GM21447 (cell line): Measurements from ENCODE around the gene DDX3X.
"Not testable (repeated sequence)": the region's sequence is repeated elsewhere in the genome, so short reads cannot be mapped to it uniquely, and the experiment has no call there.

Source experiments
- ATAC-seq: cut with Tn5 transposase; IDR thresholded peaks from one replicate; pipeline ENCODE4 v1.9.1; 2021; ENCODE audit not compliant: unreplicated experiment

DDX3X gene

DNA sequence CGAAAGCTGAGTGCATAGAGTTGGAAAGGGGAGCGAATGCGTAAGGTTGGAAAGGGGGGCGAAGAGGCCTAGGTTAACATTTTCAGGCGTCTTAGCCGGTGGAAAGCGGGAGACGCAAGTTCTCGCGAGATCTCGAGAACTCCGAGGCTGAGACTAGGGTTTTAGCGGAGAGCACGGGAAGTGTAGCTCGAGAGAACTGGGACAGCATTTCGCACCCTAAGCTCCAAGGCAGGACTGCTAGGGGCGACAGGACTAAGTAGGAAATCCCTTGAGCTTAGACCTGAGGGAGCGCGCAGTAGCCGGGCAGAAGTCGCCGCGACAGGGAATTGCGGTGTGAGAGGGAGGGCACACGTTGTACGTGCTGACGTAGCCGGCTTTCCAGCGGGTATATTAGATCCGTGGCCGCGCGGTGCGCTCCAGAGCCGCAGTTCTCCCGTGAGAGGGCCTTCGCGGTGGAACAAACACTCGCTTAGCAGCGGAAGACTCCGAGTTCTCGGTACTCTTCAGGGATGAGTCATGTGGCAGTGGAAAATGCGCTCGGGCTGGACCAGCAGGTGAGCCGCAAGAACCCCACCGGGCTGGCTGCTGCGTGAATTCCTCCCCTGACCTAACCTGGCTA, at the start of gene DDX3X:
Gene DDX3X (plus strand): TSS at position 419 of the 619 bp plus-strand sequence. CDS start 91 bp downstream, at position 510.
- peak; percentile 48 for ATAC-seq

DNA sequence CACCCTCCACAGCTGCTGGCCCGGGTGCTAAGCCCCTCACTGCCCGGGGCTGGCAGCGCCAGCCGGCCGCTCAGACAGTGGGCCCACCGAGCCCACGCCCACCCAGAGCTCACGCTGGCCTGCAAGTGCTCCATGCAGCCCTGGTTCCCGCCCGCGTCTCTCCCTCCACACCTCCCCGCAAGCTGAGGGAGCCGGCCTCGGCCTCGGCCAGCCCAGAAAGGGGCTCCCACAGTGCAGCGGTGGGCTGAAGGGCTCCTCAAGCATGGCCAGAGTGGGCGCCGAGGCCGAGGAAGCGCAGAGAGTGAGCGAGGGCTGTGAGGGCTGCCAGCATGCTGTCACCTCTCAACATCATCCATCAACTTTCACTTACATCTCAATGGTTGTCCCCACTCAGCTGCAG, 48.0 kb upstream of the DDX3X start:
- ATAC-seq = not testable (repeated sequence)

DNA sequence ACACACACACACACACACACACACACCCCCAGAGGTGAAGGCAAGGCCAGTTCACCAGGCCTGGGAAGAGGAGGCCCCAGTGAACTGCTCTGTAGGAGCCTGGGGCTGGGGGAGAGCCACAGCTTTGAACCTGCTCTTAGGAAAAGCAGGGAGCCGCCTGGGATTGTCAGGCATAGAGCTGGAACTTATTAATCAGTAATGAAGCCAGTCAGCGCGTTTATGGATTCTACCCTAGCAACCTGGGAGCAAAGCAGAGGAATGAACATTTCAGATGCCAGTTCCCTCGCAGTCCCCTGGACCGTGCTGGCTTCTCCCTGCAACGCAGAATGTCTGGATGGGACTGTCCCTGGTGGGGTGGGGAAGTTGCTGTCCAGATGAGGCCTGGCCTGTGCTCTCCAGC, 45.3 kb upstream of the DDX3X start:
- no peak for ATAC-seq

GRCh38 chrX:41289095-41289494, 44.9 kb upstream of the DDX3X start:
- ATAC-seq = no peak

GRCh38 chrX:41291309-41291708, 42.7 kb upstream of the DDX3X start:
- ATAC-seq = no peak

- ATAC-seq = no peak
Observed at GRCh38 chrX:41293269-41293668, 40.7 kb upstream of the DDX3X start.

DNA sequence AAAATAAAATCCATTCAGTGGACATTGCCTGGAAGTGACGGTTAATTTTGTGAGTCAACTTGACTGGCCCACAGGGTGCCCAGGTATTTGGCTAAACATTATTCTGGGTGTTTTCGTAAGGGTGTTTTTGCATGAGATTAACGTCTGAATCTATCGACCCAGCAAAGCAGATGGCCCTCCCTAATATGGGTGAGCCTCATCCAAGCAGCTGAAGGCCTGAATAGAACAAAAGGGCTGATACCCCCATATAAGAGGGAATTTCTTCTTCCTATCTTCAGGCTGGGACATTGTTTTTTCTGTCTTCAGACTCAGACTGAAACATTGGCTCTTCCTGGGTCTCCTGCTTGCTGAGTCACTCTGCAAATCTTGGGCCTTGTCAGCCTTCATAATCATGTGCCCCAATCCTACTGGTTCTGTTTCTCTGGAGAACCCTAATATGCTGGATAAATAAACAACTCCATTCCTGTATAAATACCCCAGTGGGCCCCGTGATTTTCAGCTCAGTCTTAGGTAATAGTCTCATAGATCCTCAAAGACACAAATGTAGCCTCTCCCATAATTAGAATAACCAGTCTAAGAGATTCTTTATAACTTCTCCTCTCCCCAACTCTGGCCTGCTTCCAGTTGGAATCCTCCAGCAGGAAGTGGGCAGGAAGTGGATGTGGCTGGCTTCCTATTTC, 33.1 kb upstream of the DDX3X start:
- ATAC-seq = no peak

GRCh38 chrX:41301438-41301824, 32.5 kb upstream of the DDX3X start:
- no peak for ATAC-seq

GRCh38 chrX:41302370-41302769, 31.6 kb upstream of the DDX3X start:
- no peak for ATAC-seq

DNA sequence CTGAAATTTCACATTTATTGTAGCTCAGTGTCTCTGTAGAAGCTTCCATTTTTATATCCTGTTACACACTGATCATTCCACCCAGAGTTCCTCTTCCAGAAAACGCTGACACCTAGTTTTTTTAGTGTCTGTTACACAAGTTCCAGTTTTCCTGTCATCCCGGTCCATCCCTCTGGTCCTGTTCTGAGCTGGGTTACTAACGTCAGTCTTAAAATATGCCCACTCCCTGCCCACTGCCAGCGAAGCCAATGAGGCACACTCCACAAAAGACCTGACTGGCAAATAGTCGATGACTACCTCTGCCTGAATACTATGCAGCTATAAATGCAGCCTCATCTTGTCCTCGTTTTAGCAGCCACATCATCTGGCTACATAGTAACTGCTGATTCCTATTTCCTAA, 30.9 kb upstream of the DDX3X start:
- ATAC-seq = no peak

GRCh38 chrX:41304178-41304577, 29.8 kb upstream of the DDX3X start:
- ATAC-seq = no peak

GRCh38 chrX:41308884-41309647, 24.9 kb upstream of the DDX3X start:
- no peak for ATAC-seq

DNA sequence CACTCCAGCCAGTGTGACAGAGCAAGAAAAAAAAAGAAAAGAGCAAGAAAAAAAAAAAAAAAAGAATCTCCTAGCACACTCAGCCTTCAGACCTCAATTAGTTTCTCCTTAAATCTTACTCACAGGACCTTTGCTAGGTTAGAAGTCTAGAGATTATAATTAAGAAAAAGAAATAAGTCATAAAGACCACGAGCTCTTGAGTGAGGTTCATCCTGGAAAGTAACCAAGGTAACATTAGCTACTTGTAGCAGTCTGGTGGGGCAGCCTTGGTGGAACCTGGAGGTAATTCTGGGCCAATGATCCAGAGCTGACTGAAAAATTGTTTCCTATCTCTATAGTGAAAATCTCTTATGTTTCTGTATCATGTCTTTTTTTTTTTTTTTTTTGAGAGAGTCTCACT, 21.2 kb upstream of the DDX3X start:
- no peak for ATAC-seq

DNA sequence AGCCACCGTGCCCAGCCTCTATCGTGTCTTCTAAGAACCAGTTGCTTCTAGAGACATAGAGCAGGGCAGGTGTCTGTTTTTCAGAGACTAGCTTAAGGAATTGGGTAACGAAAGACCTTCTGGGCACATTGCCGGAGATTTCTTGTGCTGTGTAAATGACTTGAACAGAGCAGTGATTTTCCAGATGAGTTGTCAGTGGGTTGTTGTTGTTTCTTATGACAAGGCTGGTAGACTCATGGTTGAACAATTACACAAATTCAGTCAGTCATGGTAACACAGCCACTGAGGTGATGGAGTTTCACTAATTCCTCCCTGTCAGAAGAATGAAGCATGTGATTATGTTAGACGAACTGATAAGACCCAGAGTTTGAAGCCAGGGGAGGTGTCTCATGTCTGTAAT, 20.5 kb upstream of the DDX3X start:
- no peak for ATAC-seq

- ATAC-seq = no peak
Observed at GRCh38 chrX:41314204-41314603, 19.8 kb upstream of the DDX3X start.

GRCh38 chrX:41314881-41315280, 19.1 kb upstream of the DDX3X start:
- no peak for ATAC-seq

GRCh38 chrX:41316266-41316665, 17.7 kb upstream of the DDX3X start:
- ATAC-seq = not testable (repeated sequence)

DNA sequence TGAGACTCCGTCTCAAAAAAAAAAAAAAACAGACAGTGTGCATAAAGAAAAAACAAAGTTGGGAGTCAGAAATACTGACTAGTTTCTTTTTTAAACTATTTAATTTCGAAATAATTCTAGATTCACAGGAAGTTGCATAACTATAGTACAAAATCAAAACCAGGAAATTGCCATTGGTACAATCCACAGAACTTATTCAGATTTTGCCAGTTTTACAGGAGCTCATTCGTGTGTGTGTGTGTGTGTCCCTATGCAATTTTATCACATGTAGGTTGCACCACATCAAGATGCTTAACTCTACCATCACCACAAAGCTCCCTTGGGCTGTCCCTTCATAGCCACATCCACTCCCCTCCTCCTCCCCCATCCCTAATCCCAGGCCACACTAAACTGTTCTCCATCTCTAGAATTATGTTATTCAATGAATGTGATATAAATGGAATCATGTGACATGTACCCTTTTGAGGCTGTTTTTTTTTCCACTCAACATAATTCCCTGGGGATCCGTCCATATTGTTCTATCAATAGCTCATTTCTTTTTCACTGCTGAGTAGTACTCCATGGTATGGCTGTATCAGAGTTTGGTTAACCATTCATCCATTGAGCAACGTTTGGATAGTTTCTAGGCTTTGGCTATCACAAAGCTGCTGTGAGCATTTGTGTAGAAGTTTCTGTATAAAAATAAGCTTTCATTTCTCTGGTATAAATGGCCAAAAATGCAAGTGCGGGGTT, 16.3 kb upstream of the DDX3X start:
- no peak for ATAC-seq

DNA sequence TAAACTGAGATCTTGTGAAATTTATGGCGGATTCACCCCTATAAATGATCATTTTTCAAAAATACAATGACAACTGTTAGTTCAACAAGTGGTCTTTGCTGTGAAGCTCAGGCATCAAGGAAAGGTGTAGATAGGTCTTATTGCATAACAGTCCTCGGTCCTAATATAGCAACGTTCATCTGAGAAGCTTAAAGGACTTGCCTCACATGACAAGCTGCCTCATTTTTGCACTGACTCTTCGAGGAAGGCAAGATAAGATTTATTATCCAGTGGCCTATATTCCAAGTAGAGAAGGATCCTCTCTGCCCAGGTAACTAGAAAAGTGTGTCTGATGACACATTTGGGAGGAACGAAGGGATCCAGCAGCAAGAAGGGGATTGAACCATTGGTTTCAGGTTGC, 13.6 kb upstream of the DDX3X start:
- ATAC-seq = no peak

- no peak for ATAC-seq
Observed at GRCh38 chrX:41322821-41323603, 10.9 kb upstream of the DDX3X start.

DNA sequence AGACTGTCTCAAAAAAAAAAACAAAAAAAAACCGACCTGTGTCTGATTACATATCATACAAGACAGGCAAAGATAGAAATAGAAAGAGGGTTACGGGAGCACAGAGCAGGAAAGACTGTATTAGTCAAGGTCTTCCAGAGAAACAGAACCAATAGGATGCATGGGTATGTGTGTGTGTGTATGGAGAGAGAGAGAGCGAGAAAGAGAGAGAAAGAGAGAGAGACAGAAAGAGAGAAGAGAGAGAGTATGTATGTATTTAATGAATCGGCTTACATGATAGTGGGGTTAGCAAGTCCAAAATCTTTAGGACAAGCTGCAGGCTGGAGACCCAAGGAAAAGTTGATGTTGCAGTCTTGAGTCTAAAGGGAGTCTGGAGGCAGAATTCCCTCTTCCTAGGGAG, 7.5 kb upstream of the DDX3X start:
- ATAC-seq = no peak
